ENCODE results near the gene SLC16A6.

DNA sequence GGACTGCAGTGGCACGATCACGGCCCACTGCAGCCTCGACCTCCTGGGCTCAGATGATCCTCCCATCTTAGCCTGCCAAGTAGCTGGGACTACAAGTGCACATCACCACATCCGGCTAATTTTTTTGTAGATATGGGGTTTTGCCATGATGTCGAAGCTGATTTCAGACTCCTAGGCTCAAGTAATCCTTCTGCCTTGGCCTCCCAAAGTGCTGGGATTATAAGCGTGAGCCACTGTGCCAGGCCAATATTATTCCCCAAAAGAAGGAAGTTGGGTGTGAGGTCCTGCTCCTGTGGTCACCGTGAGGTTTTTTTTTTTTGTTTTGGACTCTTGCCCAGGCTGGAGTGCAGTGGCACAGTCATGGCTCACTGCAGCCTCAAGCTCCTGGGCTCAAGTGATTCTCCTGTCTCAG, 41.6 kb downstream of the SLC16A6 start:
- TF ChIP-seq POLR2A (IDR thresholded peaks at IDR 0.05; ENCODE audit: low read depth, low read length): no peak
- TF ChIP-seq TAF1 (IDR thresholded peaks at IDR 0.05; ENCODE audit: low read depth, low read length): no peak
- no peak for TF ChIP-seq POU2F2 (IDR thresholded peaks at IDR 0.05; ENCODE audit: low read depth, low read length)
- TF ChIP-seq SPI1 (IDR thresholded peaks at IDR 0.05; ENCODE audit: low read depth, low read length): no peak
- TF ChIP-seq POLR2AphosphoS5 (IDR thresholded peaks at IDR 0.05; ENCODE audit: low read depth, low read length): no peak
- no peak for TF ChIP-seq PAX5 (IDR thresholded peaks at IDR 0.05; ENCODE audit: insufficient read depth, low read length, severe bottlenecking)
